GM19025 (cell line): Measurements from ENCODE around the gene RHOBTB3.
"Not testable (repeated sequence)": the region's sequence is repeated elsewhere in the genome, so short reads cannot be mapped to it uniquely, and the experiment has no call there.

Source experiments
- ATAC-seq: cut with Tn5 transposase; IDR thresholded peaks from one replicate; pipeline ENCODE4 v1.9.1; 2021; ENCODE audit warnings: mild to moderate bottlenecking, low read depth, moderate library complexity; ENCODE audit not compliant: unreplicated experiment

RHOBTB3 gene

GRCh38 chr5:95812074-95812471 is 80.9 kb downstream of the RHOBTB3 start:
- no peak for ATAC-seq

GRCh38 chr5:95813035-95813434 is 81.9 kb downstream of the RHOBTB3 start:
- ATAC-seq: not testable (repeated sequence)

GRCh38 chr5:95815155-95815729 is 84.1 kb downstream of the RHOBTB3 start:
- no peak for ATAC-seq

- no peak for ATAC-seq
Measured at GRCh38 chr5:95816341-95816740, 85.2 kb downstream of the RHOBTB3 start.

GRCh38 chr5:95816776-95817175 is 85.6 kb downstream of the RHOBTB3 start:
- no peak for ATAC-seq

GRCh38 chr5:95817430-95817829 is 86.3 kb downstream of the RHOBTB3 start:
- ATAC-seq: no peak

- no peak for ATAC-seq
Measured at GRCh38 chr5:95818181-95819147, 87.3 kb downstream of the RHOBTB3 start.

GRCh38 chr5:95821110-95822021 is 90.2 kb downstream of the RHOBTB3 start:
- ATAC-seq: no peak

GRCh38 chr5:95822043-95822541 is 91.0 kb downstream of the RHOBTB3 start:
- ATAC-seq: peak; percentile 31

GRCh38 chr5:95822542-95823181 is 91.5 kb downstream of the RHOBTB3 start, which contains the start of gene GLRX:
TSS of gene GLRX (minus strand) at chr5:95822726. CDS start at chr5:95822662, 64 bp downstream.
- ATAC-seq: peak; percentile 32

GRCh38 chr5:95823218-95823737 is 92.1 kb downstream of the RHOBTB3 start:
- no peak for ATAC-seq

- ATAC-seq: peak; percentile 44
Measured at GRCh38 chr5:95823738-95824609, 92.8 kb downstream of the RHOBTB3 start.

- ATAC-seq: no peak
Measured at GRCh38 chr5:95824747-95825146, 93.6 kb downstream of the RHOBTB3 start.

- no peak for ATAC-seq
Measured at GRCh38 chr5:95825495-95825894, 94.4 kb downstream of the RHOBTB3 start.

GRCh38 chr5:95826949-95827891 is 96.1 kb downstream of the RHOBTB3 start:
- ATAC-seq: no peak

GRCh38 chr5:95827892-95828246 is 96.7 kb downstream of the RHOBTB3 start:
- no peak for ATAC-seq

GRCh38 chr5:95830226-95830625 is 99.1 kb downstream of the RHOBTB3 start:
- ATAC-seq: no peak

- no peak for ATAC-seq
Measured at GRCh38 chr5:95832664-95833063, 101.5 kb downstream of the RHOBTB3 start.
